SK-N-SH treated with all-trans-retinoic acid at 6 μM for 48 hours (cell line): ENCODE results near the gene ACTL10.

ENCODE experiments used
- ARNTL ChIP-seq: fragments of 450-650 bp; formaldehyde crosslinking; IDR thresholded peaks from 2 replicates; pipeline ENCODE4 v1.5.0; 2020; ENCODE audit warnings: low read depth, mild to moderate bottlenecking, moderate library complexity, borderline replicate concordance
- BACH2 ChIP-seq: fragments of 250-450 bp; sonication (Bioruptor Pico); IDR thresholded peaks from 2 replicates; pipeline ENCODE4 v1.9.0; 2021; ENCODE audit warnings: mild to moderate bottlenecking, borderline replicate concordance
- PATZ1 ChIP-seq: fragments of 250-450 bp; sonication (Bioruptor Pico); IDR thresholded peaks from 2 replicates; pipeline ENCODE4 v1.8.0; 2020; ENCODE audit warnings: mild to moderate bottlenecking, moderate library complexity, borderline replicate concordance
- ZFP30 ChIP-seq: fragments of 450-650 bp; formaldehyde crosslinking; IDR thresholded peaks from 2 replicates; pipeline ENCODE4 v1.5.0; 2022; ENCODE audit warnings: mild to moderate bottlenecking, moderate library complexity
- ZNF70 ChIP-seq: fragments of 450-650 bp; formaldehyde crosslinking; IDR thresholded peaks from 2 replicates; pipeline ENCODE4 v1.5.0; 2020; ENCODE audit warnings: mild to moderate bottlenecking, moderate library complexity
- TF ChIP-seq, protein P1 (sequence below): fragments of 250-450 bp; sonication (Bioruptor Pico); IDR thresholded peaks from 2 replicates; pipeline ENCODE4 v1.5.1; 2020; ENCODE audit warnings: low read depth, mild to moderate bottlenecking, moderate library complexity
- TF ChIP-seq, protein P2 (sequence below): fragments of 250-450 bp; sonication (Bioruptor Pico); IDR thresholded peaks from 2 replicates; pipeline ENCODE4 v1.5.1; 2021; ENCODE audit warnings: mild to moderate bottlenecking, moderate library complexity

DNA sequence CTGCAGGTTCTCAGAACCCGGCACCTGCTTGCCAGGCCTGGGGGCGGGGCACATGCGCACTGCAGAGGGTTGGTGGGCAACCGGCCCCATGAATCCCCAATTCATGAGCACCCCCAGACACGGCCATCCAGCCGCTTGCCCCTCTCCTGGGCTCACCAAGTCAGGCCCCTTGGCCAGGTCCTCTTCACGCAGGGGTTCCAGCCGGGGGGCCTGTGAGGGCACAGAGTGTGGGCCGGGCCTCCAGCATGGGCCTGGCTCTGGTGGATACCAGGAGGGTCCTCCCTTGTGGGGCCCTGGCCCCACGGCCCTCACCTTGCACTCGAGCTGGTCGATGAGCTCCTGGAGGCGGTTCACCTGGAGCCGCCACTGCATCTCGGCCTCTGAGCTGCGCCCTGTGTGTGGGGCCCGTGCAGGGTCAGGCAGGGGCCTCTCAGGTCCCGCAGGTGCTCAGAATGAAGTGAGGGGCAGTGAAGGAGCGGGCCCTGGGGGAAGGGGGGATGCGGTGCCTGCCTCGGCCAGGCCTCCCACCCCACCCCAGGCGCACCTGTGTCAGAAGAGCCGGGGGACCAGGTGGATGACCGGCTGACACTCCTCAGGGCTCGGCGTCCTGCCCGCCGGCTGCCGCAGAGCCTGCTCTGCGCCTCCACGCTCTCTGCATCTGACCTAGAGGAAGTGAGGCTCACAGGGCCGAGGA lies 7.3 kb upstream of the ACTL10 start:
- TF ChIP-seq BACH2 (CRISPR knock-in tag), result no peak
- TF ChIP-seq, protein P1, sequence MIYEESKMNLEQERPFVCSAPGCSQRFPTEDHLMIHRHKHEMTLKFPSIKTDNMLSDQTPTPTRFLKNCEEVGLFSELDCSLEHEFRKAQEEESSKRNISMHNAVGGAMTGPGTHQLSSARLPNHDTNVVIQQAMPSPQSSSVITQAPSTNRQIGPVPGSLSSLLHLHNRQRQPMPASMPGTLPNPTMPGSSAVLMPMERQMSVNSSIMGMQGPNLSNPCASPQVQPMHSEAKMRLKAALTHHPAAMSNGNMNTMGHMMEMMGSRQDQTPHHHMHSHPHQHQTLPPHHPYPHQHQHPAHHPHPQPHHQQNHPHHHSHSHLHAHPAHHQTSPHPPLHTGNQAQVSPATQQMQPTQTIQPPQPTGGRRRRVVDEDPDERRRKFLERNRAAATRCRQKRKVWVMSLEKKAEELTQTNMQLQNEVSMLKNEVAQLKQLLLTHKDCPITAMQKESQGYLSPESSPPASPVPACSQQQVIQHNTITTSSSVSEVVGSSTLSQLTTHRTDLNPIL (CRISPR knock-in tag), result no peak
- no peak for TF ChIP-seq ZFP30 (CRISPR knock-in tag)
- no peak for TF ChIP-seq ARNTL (CRISPR knock-in tag)
- no peak for TF ChIP-seq ZNF70 (CRISPR knock-in tag)
- TF ChIP-seq PATZ1 (CRISPR knock-in tag), result no peak
- TF ChIP-seq, protein P2, sequence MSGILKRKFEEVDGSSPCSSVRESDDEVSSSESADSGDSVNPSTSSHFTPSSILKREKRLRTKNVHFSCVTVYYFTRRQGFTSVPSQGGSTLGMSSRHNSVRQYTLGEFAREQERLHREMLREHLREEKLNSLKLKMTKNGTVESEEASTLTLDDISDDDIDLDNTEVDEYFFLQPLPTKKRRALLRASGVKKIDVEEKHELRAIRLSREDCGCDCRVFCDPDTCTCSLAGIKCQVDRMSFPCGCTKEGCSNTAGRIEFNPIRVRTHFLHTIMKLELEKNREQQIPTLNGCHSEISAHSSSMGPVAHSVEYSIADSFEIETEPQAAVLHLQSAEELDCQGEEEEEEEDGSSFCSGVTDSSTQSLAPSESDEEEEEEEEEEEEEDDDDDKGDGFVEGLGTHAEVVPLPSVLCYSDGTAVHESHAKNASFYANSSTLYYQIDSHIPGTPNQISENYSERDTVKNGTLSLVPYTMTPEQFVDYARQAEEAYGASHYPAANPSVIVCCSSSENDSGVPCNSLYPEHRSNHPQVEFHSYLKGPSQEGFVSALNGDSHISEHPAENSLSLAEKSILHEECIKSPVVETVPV, result no peak
